IPS-11a (cell line): ENCODE measurements around the gene FABP2.

Experiments
- H3K4me3 ChIP-seq: one replicate; pipeline ENCODE4 v1.5.1; 2013; ENCODE audit warnings: low read depth, low read length, control low read depth

The FABP2 gene

DNA sequence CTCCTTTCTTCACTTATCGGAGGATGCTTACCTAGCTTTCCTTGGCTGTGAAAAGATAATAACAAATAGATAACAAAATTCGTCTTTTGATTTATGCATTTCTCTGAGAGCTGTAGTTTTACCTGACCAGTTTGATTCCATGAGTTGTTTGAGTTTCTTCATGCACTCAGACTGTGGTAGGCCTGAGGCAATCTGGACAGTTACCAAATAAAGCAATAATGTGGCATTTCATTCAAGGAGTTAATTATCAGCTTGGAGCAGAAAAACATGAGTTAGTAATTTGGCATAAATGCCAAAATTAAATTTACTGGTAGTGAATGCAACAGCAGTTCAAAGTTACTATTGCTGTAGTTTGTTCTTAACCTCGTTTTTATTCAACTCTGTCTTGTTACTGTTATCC lies 53.5 kb downstream of the FABP2 start:
- no peak overlapping the region for H3K4me3 ChIP-seq
